Caco-2 (cell line): ENCODE measurements around the gene SERGEF. TPM values are rescaled to one million over a fixed set of nuclear protein-coding genes. Genes with fewer than 3 reads are reported as not detected.

Experiments used
- BruUV-seq: library from RNA; stranded (reverse); fragments of 400-500 nt; replicated peaks from 2 replicates; lab custom pipeline; 2021; lab: Mats Ljungman, UMichigan
- CTCF ChIA-PET: fragments of 300-600 bp; sonication (Branson Sonifier 250); formaldehyde crosslinking; loops from one replicate; lab custom pipeline; 2022; ENCODE audit warnings: antibody characterized with exemption; lab: Charles Lee
- POLR2A ChIA-PET: fragments of 300-600 bp; sonication (Branson Sonifier 250); formaldehyde crosslinking; loops from one replicate; lab custom pipeline; 2022; ENCODE audit warnings: antibody characterized with exemption; lab: Charles Lee
- DNase-seq, 2 experiments: peaks; one replicate each; pipeline versions ENCODE4 v3.0.0 to v3.0.0-alpha.2; 2020 to 2022
- H3K27me3 ChIP-seq: replicated peaks from 2 replicates; pipeline ENCODE4 v1.6.0; 2011; ENCODE audit warnings: low read length; ENCODE audit not compliant: control insufficient read depth, insufficient read depth
- H3K36me3 ChIP-seq: 2 replicates; pipeline ENCODE4 v1.5.1; 2011; ENCODE audit warnings: low read length; ENCODE audit not compliant: control insufficient read depth, insufficient read depth
- H3K4me1 ChIP-seq: fragments of 250-450 bp; sonication (Bioruptor Pico); 2 replicates; pipeline ENCODE4 v1.5.1; 2020; ENCODE audit warnings: mild to moderate bottlenecking
- H3K4me3 ChIP-seq: 2 replicates; pipeline ENCODE4 v1.5.1; 2011; ENCODE audit warnings: low read depth, mild to moderate bottlenecking, control low read depth, low read length
- H3K9me3 ChIP-seq: fragments of 250-450 bp; sonication (Bioruptor Pico); 2 replicates; pipeline ENCODE4 v1.5.1; 2020; ENCODE audit warnings: mild to moderate bottlenecking, moderate library complexity
- H3K27ac Mint-ChIP-seq: one replicate; pipeline ENCODE4 v1.8.0; 2022; ENCODE audit warnings: mixed read lengths; ENCODE audit not compliant: unreplicated experiment
- H3K27me3 Mint-ChIP-seq: one replicate; pipeline ENCODE4 v1.8.0; 2022; ENCODE audit warnings: mixed read lengths; ENCODE audit not compliant: insufficient read depth, unreplicated experiment
- H3K36me3 Mint-ChIP-seq: one replicate; pipeline ENCODE4 v1.8.0; 2022; ENCODE audit warnings: mild to moderate bottlenecking, mixed read lengths; ENCODE audit not compliant: insufficient read depth, unreplicated experiment
- H3K4me1 Mint-ChIP-seq: one replicate; pipeline ENCODE4 v1.8.0; 2022; ENCODE audit warnings: low read depth, mixed read lengths; ENCODE audit not compliant: unreplicated experiment
- H3K4me3 Mint-ChIP-seq: one replicate; pipeline ENCODE4 v1.8.0; 2022; ENCODE audit warnings: mild to moderate bottlenecking, moderate library complexity, mixed read lengths; ENCODE audit not compliant: unreplicated experiment
- H3K9me3 Mint-ChIP-seq: one replicate; pipeline ENCODE4 v1.8.0; 2022; ENCODE audit warnings: mixed read lengths; ENCODE audit not compliant: unreplicated experiment
- CTCF ChIP-seq, 2 experiments: fragments of 200-600 bp in 1 of 2; IDR thresholded peaks; 1 replicate in 1 of 2; 2 replicates in 1 of 2; pipeline versions ENCODE4 v1.5.1 to v1.8.0; 2011 to 2022; ENCODE audit warnings: antibody characterized with exemption in 1 of 2, control low read depth in 1 of 2, inconsistent platforms in 1 of 2, low read depth in 1 of 2, low read length in 1 of 2, mild to moderate bottlenecking in 1 of 2, moderate library complexity in 1 of 2; ENCODE audit not compliant: insufficient read depth in 1 of 2, severe bottlenecking in 1 of 2, unreplicated experiment in 1 of 2
- intact Hi-C: fragments of 100-400 bp; cut with micrococcal nuclease; formaldehyde crosslinking; loops from one replicate; pipeline ENCODE4 v1.10.0; 2022; ENCODE audit not compliant: unreplicated experiment
- total RNA-seq: library from RNA; stranded (reverse); gene quantifications from 2 replicates; pipeline ENCODE4 v1.2.3, GENCODE V29; 2022

SERGEF gene
- total RNA-seq, 1 experiment from 2014 or later = 17.5 TPM

- H3K4me1 ChIP-seq = peaks cover 8% of the 10 kb centered on the region
- H3K36me3 Mint-ChIP-seq = no peaks in the 10 kb centered on the region
- ChIA-PET CTCF (interaction anchor here (1.2 kb wide), 1 partner anchor 214 kb away, joined by 3 read pairs; no protein-coding TSS in a partner anchor), POLR2A (no interaction called here)
- no peaks in the 10 kb centered on the region for H3K27me3 ChIP-seq
- no peak overlapping the region for H3K4me3 ChIP-seq
- H3K27ac Mint-ChIP-seq = no peak overlapping the region
- intact Hi-C loops = no loop called here
- H3K4me3 Mint-ChIP-seq = no peak overlapping the region
- H3K27me3 Mint-ChIP-seq = no peaks in the 10 kb centered on the region
- H3K9me3 Mint-ChIP-seq = no peaks in the 10 kb centered on the region
- H3K4me1 Mint-ChIP-seq = peaks cover 13% of the 10 kb centered on the region
- TF ChIP-seq CTCF (IDR thresholded peaks at IDR 0.05; ENCODE audit: insufficient read depth in 1 of 2, low read depth in 1 of 2, low read length in 1 of 2, severe bottlenecking in 1 of 2, unreplicated experiment in 1 of 2) = no peak
- H3K36me3 ChIP-seq = no peaks in the 10 kb centered on the region
- H3K9me3 ChIP-seq = no peaks in the 10 kb centered on the region
- DNase-seq = no peak
- no TSS peak for BruUV-seq
These were observed 200.0 kb downstream of the SERGEF start for GRCh38 chr11:17812865-17813187.

DNA sequence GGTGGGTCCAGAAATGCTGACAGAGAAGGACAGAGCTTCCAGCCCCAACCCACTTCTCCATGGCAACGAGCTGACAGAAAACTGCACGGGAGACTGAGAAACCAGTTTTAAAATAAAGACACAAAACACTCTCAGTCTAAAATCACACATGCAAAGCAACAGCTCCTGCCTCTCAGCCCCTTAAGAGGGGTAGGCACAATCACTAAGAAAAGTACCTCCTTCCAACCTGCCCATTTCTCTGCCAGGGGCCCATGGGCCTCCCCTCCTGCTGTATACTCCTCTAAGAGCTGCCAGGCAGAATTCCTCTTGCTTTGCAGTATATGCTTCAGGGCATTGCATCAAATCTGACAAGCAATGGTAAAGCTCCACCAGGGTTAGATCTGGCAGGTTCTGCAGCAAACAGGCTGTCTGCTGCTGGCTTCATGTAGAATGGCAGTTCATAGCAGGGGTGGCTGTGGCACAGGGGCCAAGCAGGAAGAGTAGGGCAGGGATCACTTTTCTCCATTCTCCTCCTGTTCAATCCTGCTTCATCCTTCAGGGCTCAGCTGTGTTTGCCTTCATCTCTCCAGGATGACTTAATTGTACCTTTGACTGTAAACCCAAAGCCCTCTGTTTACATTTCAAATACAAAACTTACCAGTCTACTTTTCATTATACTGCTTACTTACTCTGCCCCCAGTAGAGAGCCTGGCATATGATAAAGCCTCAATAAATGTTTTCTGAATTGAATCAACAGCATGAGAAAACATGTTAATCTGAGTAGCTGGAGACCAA, 200.6 kb downstream of the SERGEF start:
- no peaks in the 10 kb centered on the region for H3K27me3 Mint-ChIP-seq
- Histone ChIP-seq H3K4me1 (peaks cover 8% of the 10 kb centered on the region), H3K36me3 (no peaks in the 10 kb centered on the region), H3K27me3 (no peaks in the 10 kb centered on the region), H3K4me3 (no peak overlapping the region), H3K9me3 (no peaks in the 10 kb centered on the region)
- BruUV-seq = no TSS peak
- H3K9me3 Mint-ChIP-seq = no peaks in the 10 kb centered on the region
- no peak overlapping the region for H3K4me3 Mint-ChIP-seq
- peak in 1 of 2 experiments; percentile 4 for DNase-seq
- peaks cover 13% of the 10 kb centered on the region for H3K4me1 Mint-ChIP-seq
- intact Hi-C loops = no loop called here
- ChIA-PET POLR2A (no interaction called here), CTCF (interaction anchor here (0.7 to 1.2 kb wide), 2 partner anchors 51 to 213 kb away, joined by 3 read pairs; no protein-coding TSS in a partner anchor)
- H3K27ac Mint-ChIP-seq = no peak overlapping the region
- no peaks in the 10 kb centered on the region for H3K36me3 Mint-ChIP-seq
- TF ChIP-seq CTCF (IDR thresholded peaks at IDR 0.05; ENCODE audit: insufficient read depth in 1 of 2, low read depth in 1 of 2, low read length in 1 of 2, severe bottlenecking in 1 of 2, unreplicated experiment in 1 of 2) = no peak

- CTCF ChIA-PET = no interaction called here
These were observed 201.5 kb downstream of the SERGEF start for GRCh38 chr11:17811352-17811751.

More at GRCh38 chr11:17811352-17811751, 201.5 kb downstream of the SERGEF start:
- H3K27ac Mint-ChIP-seq = no peak overlapping the region
- no TSS peak for BruUV-seq
- H3K4me1 ChIP-seq = peaks cover 8% of the 10 kb centered on the region
- H3K9me3 Mint-ChIP-seq = no peaks in the 10 kb centered on the region
- H3K4me1 Mint-ChIP-seq = peaks cover 13% of the 10 kb centered on the region
- no peaks in the 10 kb centered on the region for H3K27me3 Mint-ChIP-seq
- TF ChIP-seq CTCF (IDR thresholded peaks at IDR 0.05; ENCODE audit: insufficient read depth in 1 of 2, low read depth in 1 of 2, low read length in 1 of 2, severe bottlenecking in 1 of 2, unreplicated experiment in 1 of 2) = no peak
- DNase-seq = no peak
- H3K4me3 Mint-ChIP-seq = no peak overlapping the region
- H3K9me3 ChIP-seq = no peaks in the 10 kb centered on the region
- POLR2A ChIA-PET = no interaction called here
- no peak overlapping the region for H3K4me3 ChIP-seq
- intact Hi-C loops = no loop called here
- no peaks in the 10 kb centered on the region for H3K36me3 Mint-ChIP-seq
- H3K27me3 ChIP-seq = no peaks in the 10 kb centered on the region
- no peaks in the 10 kb centered on the region for H3K36me3 ChIP-seq
